Uterus (tissue), 4 donors: ENCODE measurements around the gene PP2D1. TPM values are rescaled to one million over a fixed set of nuclear protein-coding genes. Genes with fewer than 3 reads are reported as not detected.
"Not testable (repeated sequence)": the region's sequence is repeated elsewhere in the genome, so short reads cannot be mapped to it uniquely, and the experiment has no call there.

ENCODE experiments used
- DNase-seq, 2 donors: peaks; one replicate each; pipeline ENCODE4 v3.0.0-alpha.2; 2019 to 2020
- H3K27ac ChIP-seq, 2 donors: fragments of 200-600 bp; sonication (generic); 1 replicate in 1 of 2; 2 replicates in 1 of 2; pipeline ENCODE4 v1.5.1; 2016 to 2018
- H3K27me3 ChIP-seq, 2 donors: fragments of 200-600 bp; sonication (generic); one replicate each; pipeline ENCODE4 v1.5.1; 2018 to 2019; ENCODE audit warnings: control low read depth in 1 of 2
- H3K36me3 ChIP-seq, 2 donors: fragments of 200-600 bp; sonication (generic); one replicate each; pipeline ENCODE4 v1.5.1; 2019; ENCODE audit warnings: control low read depth in 1 of 2
- H3K4me1 ChIP-seq, 2 donors: fragments of 200-600 bp; sonication (generic); one replicate each; pipeline ENCODE4 v1.5.1; 2018 to 2019; ENCODE audit warnings: control low read depth in 1 of 2
- H3K4me3 ChIP-seq, 2 donors: fragments of 200-600 bp; sonication (generic); 1 replicate in 1 of 2; 2 replicates in 1 of 2; pipeline ENCODE4 v1.5.1; 2018 to 2019; ENCODE audit warnings: mild to moderate bottlenecking in 1 of 2
- H3K9me3 ChIP-seq, 2 donors: fragments of 200-600 bp; sonication (generic); one replicate each; pipeline ENCODE4 v1.5.1; 2019; ENCODE audit warnings: control low read depth in 1 of 2
- POLR2A ChIP-seq, 2 donors: fragments of 450-650 bp; IDR thresholded peaks; one replicate each; pipeline ENCODE4 v1.6.1; 2016; ENCODE audit warnings: antibody characterized with exemption in 2 of 2, mild to moderate bottlenecking in 1 of 2, moderate library complexity in 1 of 2
- intact Hi-C: fragments of 100-400 bp; cut with DNase I; formaldehyde crosslinking; loops from one replicate; pipeline ENCODE4 v1.15.1; 2023; ENCODE audit warnings: low total_unique reads
- total RNA-seq, 4 donors: library from RNA; depleted of rRNA in 3 of 4; stranded (reverse); fragments of >200 nt in 3 of 4; gene quantifications; one replicate each; pipeline versions ENCODE4 v1.1.0 to v1.2.4, GENCODE V29; 2014 to 2023
- TF ChIP-seq, protein P1 (sequence below), 4 experiments: fragments of 200-600 bp in 2 of 4; fragments of 450-650 bp in 2 of 4; sonication (generic) in 2 of 4; IDR thresholded peaks; one replicate each; pipeline ENCODE4 v1.5.1; 2016 to 2019; ENCODE audit warnings: antibody characterized with exemption in 4 of 4, mild to moderate bottlenecking in 2 of 4, moderate library complexity in 1 of 4
- donor health status: DM: yes; HTN: yes; CAD: no.

Gene PP2D1
- total RNA-seq, 4 donors from 2014 or later = not detected

GRCh38 chr3:19967812-19968211, 44.3 kb downstream of the PP2D1 start:
- DNase-seq = no peak
- Histone ChIP-seq H3K9me3 (no peaks in the 10 kb centered on the region), H3K27me3 (no peaks in the 10 kb centered on the region), H3K27ac (no peak overlapping the region), H3K4me3 (no peak overlapping the region), H3K4me1 (peaks cover 0 to 3% of the 10 kb centered on the region in 2 donors), H3K36me3 (no peaks in the 10 kb centered on the region)
- TF ChIP-seq, protein P1, sequence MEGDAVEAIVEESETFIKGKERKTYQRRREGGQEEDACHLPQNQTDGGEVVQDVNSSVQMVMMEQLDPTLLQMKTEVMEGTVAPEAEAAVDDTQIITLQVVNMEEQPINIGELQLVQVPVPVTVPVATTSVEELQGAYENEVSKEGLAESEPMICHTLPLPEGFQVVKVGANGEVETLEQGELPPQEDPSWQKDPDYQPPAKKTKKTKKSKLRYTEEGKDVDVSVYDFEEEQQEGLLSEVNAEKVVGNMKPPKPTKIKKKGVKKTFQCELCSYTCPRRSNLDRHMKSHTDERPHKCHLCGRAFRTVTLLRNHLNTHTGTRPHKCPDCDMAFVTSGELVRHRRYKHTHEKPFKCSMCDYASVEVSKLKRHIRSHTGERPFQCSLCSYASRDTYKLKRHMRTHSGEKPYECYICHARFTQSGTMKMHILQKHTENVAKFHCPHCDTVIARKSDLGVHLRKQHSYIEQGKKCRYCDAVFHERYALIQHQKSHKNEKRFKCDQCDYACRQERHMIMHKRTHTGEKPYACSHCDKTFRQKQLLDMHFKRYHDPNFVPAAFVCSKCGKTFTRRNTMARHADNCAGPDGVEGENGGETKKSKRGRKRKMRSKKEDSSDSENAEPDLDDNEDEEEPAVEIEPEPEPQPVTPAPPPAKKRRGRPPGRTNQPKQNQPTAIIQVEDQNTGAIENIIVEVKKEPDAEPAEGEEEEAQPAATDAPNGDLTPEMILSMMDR (IDR thresholded peaks at IDR 0.05) = no peak
- no peak for TF ChIP-seq POLR2A (IDR thresholded peaks at IDR 0.05)
- intact Hi-C loops = no loop called here

- H3K4me3 ChIP-seq = no peak overlapping the region
- H3K36me3 ChIP-seq = no peaks in the 10 kb centered on the region
- H3K27me3 ChIP-seq = no peaks in the 10 kb centered on the region
- no peaks in the 10 kb centered on the region for H3K9me3 ChIP-seq
- intact Hi-C loops = no loop called here
- no peak overlapping the region for H3K27ac ChIP-seq
- TF ChIP-seq POLR2A (IDR thresholded peaks at IDR 0.05) = no peak
- TF ChIP-seq, protein P1 (IDR thresholded peaks at IDR 0.05) = no peak
- DNase-seq = no peak
- peaks cover 0 to 3% of the 10 kb centered on the region in 2 donors for H3K4me1 ChIP-seq
These were observed 44.9 kb downstream of the PP2D1 start for GRCh38 chr3:19967208-19967607.

GRCh38 chr3:19961960-19962359, 50.1 kb downstream of the PP2D1 start:
- Histone ChIP-seq H3K9me3 (no peaks in the 10 kb centered on the region), H3K27me3 (no peaks in the 10 kb centered on the region), H3K27ac (no peak overlapping the region), H3K4me3 (no peak overlapping the region), H3K4me1 (peaks cover 0 to 3% of the 10 kb centered on the region in 2 donors), H3K36me3 (no peaks in the 10 kb centered on the region)
- intact Hi-C loops = no loop called here
- no peak for TF ChIP-seq POLR2A (IDR thresholded peaks at IDR 0.05)
- TF ChIP-seq, protein P1 (IDR thresholded peaks at IDR 0.05) = no peak
- DNase-seq = no peak

- Histone ChIP-seq H3K4me1 (peaks cover 0 to 3% of the 10 kb centered on the region in 2 donors), H3K27me3 (no peaks in the 10 kb centered on the region), H3K27ac (no peak overlapping the region), H3K36me3 (no peaks in the 10 kb centered on the region), H3K9me3 (no peaks in the 10 kb centered on the region), H3K4me3 (no peak overlapping the region)
- intact Hi-C loops = no loop called here
- no peak for TF ChIP-seq POLR2A (IDR thresholded peaks at IDR 0.05)
- TF ChIP-seq, protein P1 (IDR thresholded peaks at IDR 0.05) = no peak
- no peak for DNase-seq
These were observed 51.4 kb downstream of the PP2D1 start for GRCh38 chr3:19960696-19961095.

- H3K4me3 ChIP-seq = no peak overlapping the region
- intact Hi-C loops = no loop called here
- H3K36me3 ChIP-seq = no peaks in the 10 kb centered on the region
- H3K27me3 ChIP-seq = no peaks in the 10 kb centered on the region
- no peaks in the 10 kb centered on the region for H3K9me3 ChIP-seq
- peaks cover 0 to 3% of the 10 kb centered on the region in 2 donors for H3K4me1 ChIP-seq
- H3K27ac ChIP-seq = no peak overlapping the region
- no peak for DNase-seq
- TF ChIP-seq POLR2A (IDR thresholded peaks at IDR 0.05) = no peak
- TF ChIP-seq, protein P1 (IDR thresholded peaks at IDR 0.05) = no peak
These were observed 52.6 kb downstream of the PP2D1 start for GRCh38 chr3:19959505-19959904.

DNA sequence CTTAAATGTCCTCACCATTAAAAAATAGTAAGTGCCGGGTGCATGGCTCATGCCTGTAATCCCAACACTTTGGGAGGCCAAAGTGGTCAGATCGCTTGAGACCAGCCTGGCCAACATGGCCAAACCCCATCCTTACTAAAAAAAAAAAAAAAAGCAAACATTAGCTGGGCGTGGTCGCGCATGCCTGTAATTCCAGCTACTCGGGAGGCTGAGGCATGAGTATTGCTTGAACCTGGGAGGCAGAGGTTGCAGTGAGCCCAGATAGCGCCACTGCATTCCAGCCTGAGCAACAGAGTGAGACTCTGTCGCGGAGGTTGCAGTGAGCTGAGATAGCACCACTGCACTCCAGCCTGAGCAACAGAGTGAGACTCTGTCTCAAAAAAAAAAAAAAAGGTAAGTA, 54.7 kb downstream of the PP2D1 start:
- H3K27ac ChIP-seq, H3K27me3 ChIP-seq, DNase-seq, H3K4me3 ChIP-seq, intact Hi-C loops, H3K36me3 ChIP-seq, H3K4me1 ChIP-seq, H3K9me3 ChIP-seq: not testable (repeated sequence)
